Activated T-helper 1 cell treated with anti-CD3 and anti-CD28 coated beads, Interleukin-12 subunit alpha, Interleukin-12 subunit beta, Interleukin-2, Interleukin-4 antibody, amounts not matched to agents 30 ng/mL and 10 ng/mL and 1 ng/mL, durations not matched to agents 14 hours and 24 hours and 36 hours (primary cell): Measurements from ENCODE around the gene ITPR2. TPM values are rescaled to one million over a fixed set of nuclear protein-coding genes. Genes with fewer than 3 reads are reported as not detected.

Experiments
- DNase-seq: peaks from one replicate; pipeline ENCODE4 v3.0.0; 2021; ENCODE audit warnings: low spot score
- H3K27ac Mint-ChIP-seq: one replicate; pipeline ENCODE4 v1.8.0; 2021; ENCODE audit warnings: mild to moderate bottlenecking, mixed read lengths
- H3K27me3 Mint-ChIP-seq: one replicate; pipeline ENCODE4 v1.8.0; 2022; ENCODE audit warnings: mild to moderate bottlenecking, moderate library complexity, mixed read lengths; ENCODE audit not compliant: insufficient read depth
- H3K36me3 Mint-ChIP-seq: one replicate; pipeline ENCODE4 v1.8.0; 2021; ENCODE audit warnings: low read depth, mixed read lengths
- H3K4me1 Mint-ChIP-seq: one replicate; pipeline ENCODE4 v1.8.0; 2021; ENCODE audit warnings: low read depth, mixed read lengths
- H3K4me3 Mint-ChIP-seq: one replicate; pipeline ENCODE4 v1.8.0; 2021; ENCODE audit warnings: mild to moderate bottlenecking, moderate library complexity, mixed read lengths
- H3K9me3 Mint-ChIP-seq: one replicate; pipeline ENCODE4 v1.8.0; 2021; ENCODE audit warnings: mixed read lengths
- intact Hi-C: fragments of 100-400 bp; cut with micrococcal nuclease; formaldehyde crosslinking; loops from one replicate; pipeline ENCODE4 v1.15.1; 2024
- total RNA-seq: library from RNA; stranded (reverse); gene quantifications from 2 replicates; pipeline ENCODE4 v1.2.3, GENCODE V29; 2022

ITPR2 gene
- total RNA-seq, 1 donor from 2014 or later: 34.2 TPM

- Mint-ChIP-seq H3K4me3 (no peak overlapping the region), H3K36me3 (peaks cover under 1% of the 10 kb centered on the region), H3K9me3 (no peaks in the 10 kb centered on the region), H3K27me3 (no peaks in the 10 kb centered on the region), H3K27ac (no peak overlapping the region), H3K4me1 (no peaks in the 10 kb centered on the region)
- intact Hi-C loops: no loop called here
- DNase-seq: no peak
Observed at GRCh38 chr12:26374934-26375680, 457.9 kb downstream of the ITPR2 start.

- Mint-ChIP-seq H3K4me1 (no peaks in the 10 kb centered on the region), H3K27me3 (no peaks in the 10 kb centered on the region), H3K27ac (no peak overlapping the region), H3K9me3 (no peaks in the 10 kb centered on the region), H3K4me3 (no peak overlapping the region), H3K36me3 (peaks cover 3% of the 10 kb centered on the region)
- DNase-seq: no peak
- intact Hi-C loops: no loop called here
Observed at GRCh38 chr12:26373606-26374495, 459.1 kb downstream of the ITPR2 start.

GRCh38 chr12:26372866-26373265, 460.1 kb downstream of the ITPR2 start:
- H3K4me1 Mint-ChIP-seq: no peaks in the 10 kb centered on the region
- no peak for DNase-seq
- H3K4me3 Mint-ChIP-seq: no peak overlapping the region
- intact Hi-C loops: no loop called here
- H3K36me3 Mint-ChIP-seq: peaks cover 3% of the 10 kb centered on the region
- H3K27me3 Mint-ChIP-seq: no peaks in the 10 kb centered on the region
- no peaks in the 10 kb centered on the region for H3K9me3 Mint-ChIP-seq
- no peak overlapping the region for H3K27ac Mint-ChIP-seq

GRCh38 chr12:26370098-26370497, 462.9 kb downstream of the ITPR2 start:
- Mint-ChIP-seq H3K36me3 (peaks cover 3% of the 10 kb centered on the region), H3K4me3 (no peak overlapping the region), H3K27me3 (no peaks in the 10 kb centered on the region), H3K27ac (no peak overlapping the region), H3K4me1 (no peaks in the 10 kb centered on the region), H3K9me3 (no peaks in the 10 kb centered on the region)
- intact Hi-C loops: no loop called here
- no peak for DNase-seq

GRCh38 chr12:26369588-26369987, 463.4 kb downstream of the ITPR2 start:
- intact Hi-C loops: no loop called here
- no peaks in the 10 kb centered on the region for H3K4me1 Mint-ChIP-seq
- H3K36me3 Mint-ChIP-seq: peaks cover 3% of the 10 kb centered on the region
- no peak overlapping the region for H3K4me3 Mint-ChIP-seq
- H3K27me3 Mint-ChIP-seq: no peaks in the 10 kb centered on the region
- H3K9me3 Mint-ChIP-seq: no peaks in the 10 kb centered on the region
- DNase-seq: no peak
- no peak overlapping the region for H3K27ac Mint-ChIP-seq

- Mint-ChIP-seq H3K27me3 (no peaks in the 10 kb centered on the region), H3K36me3 (peaks cover 3% of the 10 kb centered on the region), H3K4me3 (no peak overlapping the region), H3K27ac (no peak overlapping the region), H3K4me1 (no peaks in the 10 kb centered on the region), H3K9me3 (no peaks in the 10 kb centered on the region)
- DNase-seq: no peak
- intact Hi-C loops: no loop called here
Observed at GRCh38 chr12:26367991-26368730, 464.8 kb downstream of the ITPR2 start.

GRCh38 chr12:26361964-26362363, 471.0 kb downstream of the ITPR2 start:
- intact Hi-C loops: no loop called here

GRCh38 chr12:26360062-26360461, 472.9 kb downstream of the ITPR2 start:
- H3K27ac Mint-ChIP-seq: no peak overlapping the region
- H3K4me1 Mint-ChIP-seq: no peaks in the 10 kb centered on the region
- H3K27me3 Mint-ChIP-seq: no peaks in the 10 kb centered on the region
- H3K9me3 Mint-ChIP-seq: no peaks in the 10 kb centered on the region
- no peaks in the 10 kb centered on the region for H3K36me3 Mint-ChIP-seq
- no peak overlapping the region for H3K4me3 Mint-ChIP-seq
- no peak for DNase-seq
- intact Hi-C loops: no loop called here

More at GRCh38 chr12:26361964-26362363, 471.0 kb downstream of the ITPR2 start:
- H3K4me1 Mint-ChIP-seq: no peaks in the 10 kb centered on the region
- H3K27ac Mint-ChIP-seq: no peak overlapping the region
- DNase-seq: no peak
- H3K27me3 Mint-ChIP-seq: no peaks in the 10 kb centered on the region
- H3K4me3 Mint-ChIP-seq: no peak overlapping the region
- H3K36me3 Mint-ChIP-seq: no peaks in the 10 kb centered on the region
- H3K9me3 Mint-ChIP-seq: no peaks in the 10 kb centered on the region

- no peaks in the 10 kb centered on the region for H3K36me3 Mint-ChIP-seq
- intact Hi-C loops: no loop called here
- H3K4me3 Mint-ChIP-seq: no peak overlapping the region
- no peaks in the 10 kb centered on the region for H3K4me1 Mint-ChIP-seq
- DNase-seq: no peak
- H3K27ac Mint-ChIP-seq: no peak overlapping the region
- H3K9me3 Mint-ChIP-seq: no peaks in the 10 kb centered on the region
- H3K27me3 Mint-ChIP-seq: no peaks in the 10 kb centered on the region
Observed at GRCh38 chr12:26359576-26359975, 473.4 kb downstream of the ITPR2 start.

GRCh38 chr12:26358651-26359050, 474.3 kb downstream of the ITPR2 start:
- no peak overlapping the region for H3K27ac Mint-ChIP-seq
- H3K36me3 Mint-ChIP-seq: no peaks in the 10 kb centered on the region
- H3K4me3 Mint-ChIP-seq: no peak overlapping the region
- no peaks in the 10 kb centered on the region for H3K4me1 Mint-ChIP-seq
- no peaks in the 10 kb centered on the region for H3K9me3 Mint-ChIP-seq
- no peak for DNase-seq
- H3K27me3 Mint-ChIP-seq: no peaks in the 10 kb centered on the region
- intact Hi-C loops: no loop called here

GRCh38 chr12:26347300-26347699, 485.7 kb downstream of the ITPR2 start:
- Mint-ChIP-seq H3K9me3 (no peaks in the 10 kb centered on the region), H3K27me3 (no peaks in the 10 kb centered on the region), H3K36me3 (no peaks in the 10 kb centered on the region), H3K4me3 (no peak overlapping the region), H3K27ac (no peak overlapping the region), H3K4me1 (peaks cover 17% of the 10 kb centered on the region)
- no peak for DNase-seq
- intact Hi-C loops: loop anchor here (5.0 kb wide), 1 partner anchor 75 kb away; no protein-coding TSS in a partner anchor

GRCh38 chr12:26346736-26347135, 486.3 kb downstream of the ITPR2 start:
- H3K27ac Mint-ChIP-seq: no peak overlapping the region
- no peak overlapping the region for H3K4me3 Mint-ChIP-seq
- H3K9me3 Mint-ChIP-seq: no peaks in the 10 kb centered on the region
- intact Hi-C loops: loop anchor here (5.0 kb wide), 1 partner anchor 74 kb away; no protein-coding TSS in a partner anchor
- no peak for DNase-seq
- no peaks in the 10 kb centered on the region for H3K36me3 Mint-ChIP-seq
- H3K27me3 Mint-ChIP-seq: no peaks in the 10 kb centered on the region
- peaks cover 17% of the 10 kb centered on the region for H3K4me1 Mint-ChIP-seq
